OCI-LY7 (cell line): ENCODE data around the gene RTN4RL2. TPM values are rescaled to one million over a fixed set of nuclear protein-coding genes. Genes with fewer than 3 reads are reported as not detected.

Experiments
- BruUV-seq: library from RNA; stranded (reverse); fragments of 400-500 nt; replicated peaks from 2 replicates; lab custom pipeline; 2021; lab: Mats Ljungman, UMichigan
- CTCF ChIA-PET: fragments of 300-600 bp; sonication (Branson Sonifier 250); formaldehyde crosslinking; loops from one replicate; lab custom pipeline; 2022; ENCODE audit warnings: antibody characterized with exemption; ENCODE audit not compliant: unreplicated experiment; lab: Charles Lee
- POLR2A ChIA-PET: fragments of 300-600 bp; sonication (Branson Sonifier 250); formaldehyde crosslinking; loops from one replicate; lab custom pipeline; 2022; ENCODE audit warnings: antibody characterized with exemption; lab: Charles Lee
- DNase-seq: peaks from one replicate; pipeline ENCODE4 v3.0.0-alpha.2; 2015; ENCODE audit warnings: low spot score
- H2AFZ ChIP-seq: fragments of 200-600 bp; sonication (generic), shearing (Covaris generic); 2 replicates; pipeline ENCODE4 v1.6.1; 2014; ENCODE audit warnings: mild to moderate bottlenecking, antibody characterized with exemption, low read length, moderate library complexity
- H3K27ac ChIP-seq: fragments of 200-600 bp; sonication (generic); 2 replicates; pipeline ENCODE4 v1.5.1; 2014; ENCODE audit warnings: mixed run types, low read depth, mild to moderate bottlenecking, moderate library complexity, low read length, inconsistent platforms; ENCODE audit not compliant: poor library complexity, severe bottlenecking
- H3K36me3 ChIP-seq: fragments of 200-600 bp; sonication (generic); 2 replicates; pipeline ENCODE4 v1.6.1; 2014; ENCODE audit warnings: mild to moderate bottlenecking, antibody characterized with exemption, low read length, moderate library complexity, mixed read lengths; ENCODE audit not compliant: insufficient read depth
- H3K4me1 ChIP-seq: fragments of 200-600 bp; sonication (generic); 2 replicates; pipeline ENCODE4 v1.5.1; 2014; ENCODE audit warnings: mild to moderate bottlenecking, low read length; ENCODE audit not compliant: insufficient read depth, poor library complexity, severe bottlenecking
- H3K4me2 ChIP-seq: fragments of 200-600 bp; sonication (generic); 2 replicates; pipeline ENCODE4 v1.6.1; 2014; ENCODE audit warnings: mild to moderate bottlenecking, low read length
- H3K4me3 ChIP-seq: fragments of 200-600 bp; sonication (generic); 2 replicates; pipeline ENCODE4 v1.5.1; 2014; ENCODE audit warnings: mild to moderate bottlenecking, low read depth, low read length; ENCODE audit not compliant: poor library complexity, severe bottlenecking
- H3K79me2 ChIP-seq: fragments of 200-600 bp; sonication (generic); 2 replicates; pipeline ENCODE4 v1.6.1; 2016; ENCODE audit warnings: low read depth, mild to moderate bottlenecking, low read length, moderate library complexity, mixed read lengths; ENCODE audit not compliant: insufficient read depth
- H3K9me2 ChIP-seq: fragments of 200-600 bp; sonication (generic); 2 replicates; pipeline ENCODE4 v1.6.1; 2016; ENCODE audit warnings: mild to moderate bottlenecking, low read length, mixed read lengths; ENCODE audit not compliant: insufficient read depth
- H3K9me3 ChIP-seq: fragments of 200-600 bp; sonication (generic); 2 replicates; pipeline ENCODE4 v1.6.1; 2014; ENCODE audit warnings: mild to moderate bottlenecking, mixed run types, low read length, mixed read lengths
- H4K20me1 ChIP-seq: fragments of 200-600 bp; sonication (generic); 2 replicates; pipeline ENCODE4 v1.6.1; 2014; ENCODE audit warnings: mild to moderate bottlenecking, antibody characterized with exemption, low read length, moderate library complexity, mixed read lengths; ENCODE audit not compliant: insufficient read depth
- CTCF ChIP-seq: fragments of 200-600 bp; sonication (generic); conservative IDR thresholded peaks from 2 replicates; pipeline ENCODE4 v1.5.1; 2014; ENCODE audit warnings: mild to moderate bottlenecking, antibody characterized with exemption, low read length, moderate library complexity, mixed read lengths
- EZH2phosphoT487 ChIP-seq: fragments of 200-600 bp; sonication (generic); IDR thresholded peaks from 2 replicates; pipeline ENCODE4 v1.6.1; 2018; ENCODE audit warnings: low read depth, borderline replicate concordance, mild to moderate bottlenecking, mixed run types, antibody characterized with exemption, low read length, moderate library complexity, mixed read lengths
- intact Hi-C: fragments of 100-400 bp; cut with micrococcal nuclease; formaldehyde crosslinking; loops from one replicate; pipeline ENCODE4 v1.10.0; 2022; ENCODE audit not compliant: unreplicated experiment
- total RNA-seq, 2 experiments: library from RNA; depleted of rRNA in 1 of 2; stranded (reverse); fragments of >200 nt in 1 of 2; shearing (Covaris generic) in 1 of 2; gene quantifications; 2 replicates each; pipeline ENCODE4 v1.2.3, GENCODE V29; 2014 to 2022

RTN4RL2 gene
- total RNA-seq, 2 experiments from 2014 or later = 0.25 to 4.2 TPM

- BruUV-seq = no TSS peak
- Histone ChIP-seq H3K36me3 (no peaks in the 10 kb centered on the region), H3K4me3 (no peak overlapping the region), H3K4me1 (peaks cover 15% of the 10 kb centered on the region), H4K20me1 (no peaks in the 10 kb centered on the region), H2AFZ (no peak overlapping the region), H3K9me3 (no peaks in the 10 kb centered on the region), H3K9me2 (no peaks in the 10 kb centered on the region), H3K27ac (no peak overlapping the region), H3K4me2 (no peak overlapping the region), H3K79me2 (no peaks in the 10 kb centered on the region)
- DNase-seq = no peak
- intact Hi-C loops = no loop called here
- ChIA-PET POLR2A (interaction anchor here (0.7 to 1.6 kb wide), 3 partner anchors 9 to 53 kb away, joined by 3 to 4 read pairs (median 4); partner anchors contain the start of gene SLC43A1), CTCF (interaction anchor here (0.5 to 1.2 kb wide), 2 partner anchors 11 to 176 kb away, joined by 3 read pairs; no protein-coding TSS in a partner anchor)
- TF ChIP-seq CTCF = no peak
- no peak for TF ChIP-seq EZH2phosphoT487
These were observed 13.0 kb downstream of the RTN4RL2 start for GRCh38 chr11:57473285-57473841.

GRCh38 chr11:57474017-57474802, 13.9 kb downstream of the RTN4RL2 start:
- H4K20me1 ChIP-seq = no peaks in the 10 kb centered on the region
- POLR2A ChIA-PET = interaction anchor here (0.6 to 1.6 kb wide), 3 partner anchors 10 to 73 kb away, joined by 4 read pairs; no protein-coding TSS in a partner anchor
- TF ChIP-seq EZH2phosphoT487 = no peak
- no peak for TF ChIP-seq CTCF

More at GRCh38 chr11:57474017-57474802, 13.9 kb downstream of the RTN4RL2 start:
- Histone ChIP-seq H3K27ac (no peak overlapping the region), H3K9me3 (no peaks in the 10 kb centered on the region), H3K9me2 (no peaks in the 10 kb centered on the region), H3K4me1 (peaks cover 19% of the 10 kb centered on the region), H3K4me3 (no peak overlapping the region), H3K4me2 (no peak overlapping the region), H3K36me3 (no peaks in the 10 kb centered on the region), H2AFZ (no peak overlapping the region), H3K79me2 (no peaks in the 10 kb centered on the region)
- BruUV-seq = no TSS peak
- CTCF ChIA-PET = interaction anchor here (0.5 to 0.9 kb wide), 2 partner anchors 10 to 175 kb away, joined by 3 read pairs; no protein-coding TSS in a partner anchor
- DNase-seq = no peak
- intact Hi-C loops = no loop called here
